ENCODE results near the gene INSIG1.

Gene INSIG1

DNA sequence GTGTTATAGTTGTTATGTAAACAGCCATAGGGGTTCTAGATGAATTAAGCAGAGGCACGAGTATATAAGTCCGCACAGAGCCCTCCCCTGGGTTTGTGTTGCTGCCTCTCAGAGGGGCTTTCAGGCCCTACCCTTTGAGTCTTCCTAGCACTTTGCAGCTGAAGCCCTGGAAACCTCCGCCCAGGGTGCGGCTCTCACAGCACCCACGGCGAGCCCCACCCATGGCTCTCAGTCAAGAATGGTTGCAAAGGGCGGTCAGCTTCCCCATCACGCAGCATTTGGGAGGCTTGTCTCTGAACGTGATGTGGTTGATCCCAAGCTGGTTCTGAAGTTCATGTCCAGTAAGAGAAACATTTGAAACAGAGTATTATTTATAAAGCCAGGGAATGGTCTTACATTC is 18.8 kb upstream of the INSIG1 start:
- peaks cover 18% of the 10 kb centered on the region for H3K4me1 Mint-ChIP-seq
- no peaks in the 10 kb centered on the region for H3K9me3 Mint-ChIP-seq
- H3K36me3 Mint-ChIP-seq (ENCODE audit: low read depth): no peaks in the 10 kb centered on the region
- no peak for TF ChIP-seq CTCF (IDR thresholded peaks at IDR 0.05; ENCODE audit: unreplicated experiment in 3 of 3)
- H3K4me3 Mint-ChIP-seq: no peak overlapping the region
- no peak overlapping the region for H3K27ac Mint-ChIP-seq
- H3K27me3 Mint-ChIP-seq (ENCODE audit: low read depth): peaks cover 14% of the 10 kb centered on the region

GRCh38 chr7:155279787-155280445 is 17.8 kb upstream of the INSIG1 start:
- H3K27ac Mint-ChIP-seq: no peak overlapping the region
- H3K36me3 Mint-ChIP-seq (ENCODE audit: low read depth): no peaks in the 10 kb centered on the region
- TF ChIP-seq CTCF (IDR thresholded peaks at IDR 0.05; ENCODE audit: unreplicated experiment in 3 of 3): no peak
- H3K4me3 Mint-ChIP-seq: no peak overlapping the region
- peaks cover 10% of the 10 kb centered on the region for H3K4me1 Mint-ChIP-seq
- H3K9me3 Mint-ChIP-seq: no peaks in the 10 kb centered on the region
- peaks cover 14% of the 10 kb centered on the region for H3K27me3 Mint-ChIP-seq (ENCODE audit: low read depth)

GRCh38 chr7:155280446-155281397 is 17.0 kb upstream of the INSIG1 start:
- Mint-ChIP-seq H3K4me1 (peaks cover 5% of the 10 kb centered on the region), H3K36me3 (ENCODE audit: low read depth) (no peaks in the 10 kb centered on the region), H3K27me3 (ENCODE audit: low read depth) (peaks cover 16% of the 10 kb centered on the region), H3K9me3 (no peaks in the 10 kb centered on the region), H3K4me3 (no peak overlapping the region), H3K27ac (no peak overlapping the region)
- TF ChIP-seq CTCF (IDR thresholded peaks at IDR 0.05; ENCODE audit: unreplicated experiment in 3 of 3): no peak

GRCh38 chr7:155281398-155281969 is 16.2 kb upstream of the INSIG1 start:
- no peaks in the 10 kb centered on the region for H3K9me3 Mint-ChIP-seq
- peaks cover 21% of the 10 kb centered on the region for H3K27me3 Mint-ChIP-seq (ENCODE audit: low read depth)
- H3K4me3 Mint-ChIP-seq: no peak overlapping the region
- no peak for TF ChIP-seq CTCF (IDR thresholded peaks at IDR 0.05; ENCODE audit: unreplicated experiment in 3 of 3)
- H3K4me1 Mint-ChIP-seq: no peaks in the 10 kb centered on the region
- H3K27ac Mint-ChIP-seq: no peak overlapping the region
- H3K36me3 Mint-ChIP-seq (ENCODE audit: low read depth): no peaks in the 10 kb centered on the region

DNA sequence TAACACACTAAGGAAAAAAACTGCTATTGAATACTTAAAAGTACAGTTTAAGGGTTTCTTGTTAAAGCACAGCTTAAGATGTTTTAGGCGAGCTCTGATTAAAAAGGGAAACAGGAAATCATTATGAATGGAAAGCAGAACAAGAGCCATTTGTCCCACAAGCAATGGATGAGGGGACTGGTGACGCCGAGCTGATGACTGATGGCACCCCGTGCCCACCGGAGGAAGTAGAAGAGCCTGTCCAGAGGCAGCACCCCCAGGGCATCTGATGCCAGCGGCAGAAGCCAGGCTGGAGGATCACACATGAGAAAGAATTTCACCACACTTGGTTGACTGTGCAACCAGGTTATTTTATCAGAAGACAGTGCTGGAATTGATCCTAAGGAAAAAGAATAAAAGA is 15.0 kb upstream of the INSIG1 start:
- H3K27me3 Mint-ChIP-seq (ENCODE audit: low read depth): peaks cover 21% of the 10 kb centered on the region
- no peaks in the 10 kb centered on the region for H3K9me3 Mint-ChIP-seq
- TF ChIP-seq CTCF (IDR thresholded peaks at IDR 0.05; ENCODE audit: unreplicated experiment in 3 of 3): no peak
- no peaks in the 10 kb centered on the region for H3K4me1 Mint-ChIP-seq
- no peaks in the 10 kb centered on the region for H3K36me3 Mint-ChIP-seq (ENCODE audit: low read depth)
- no peak overlapping the region for H3K4me3 Mint-ChIP-seq
- no peak overlapping the region for H3K27ac Mint-ChIP-seq
